Stimulated activated naive CD8-positive, alpha-beta T cell treated with anti-CD3 and anti-CD28 coated beads, Interleukin-15, Interleukin-2, amounts not matched to agents 100 ng/mL and 50 ng/mL, for 24 hours (primary cell): ENCODE results near the gene SLC16A10.
"Not testable (repeated sequence)": the region's sequence is repeated elsewhere in the genome, so short reads cannot be mapped to it uniquely, and the experiment has no call there.

Experiments
- H3K27ac Mint-ChIP-seq: one replicate; pipeline ENCODE4 v1.8.0; 2021; ENCODE audit warnings: mild to moderate bottlenecking, mixed read lengths
- H3K27me3 Mint-ChIP-seq: one replicate; pipeline ENCODE4 v1.8.0; 2021; ENCODE audit warnings: mixed read lengths
- H3K36me3 Mint-ChIP-seq: one replicate; pipeline ENCODE4 v1.8.0; 2021; ENCODE audit warnings: low read depth, mixed read lengths
- H3K4me1 Mint-ChIP-seq: one replicate; pipeline ENCODE4 v1.8.0; 2021; ENCODE audit warnings: low read depth, mixed read lengths
- H3K4me3 Mint-ChIP-seq: one replicate; pipeline ENCODE4 v1.8.0; 2021; ENCODE audit warnings: mild to moderate bottlenecking, mixed read lengths
- H3K9me3 Mint-ChIP-seq: one replicate; pipeline ENCODE4 v1.8.0; 2021; ENCODE audit warnings: mixed read lengths

SLC16A10 gene

DNA sequence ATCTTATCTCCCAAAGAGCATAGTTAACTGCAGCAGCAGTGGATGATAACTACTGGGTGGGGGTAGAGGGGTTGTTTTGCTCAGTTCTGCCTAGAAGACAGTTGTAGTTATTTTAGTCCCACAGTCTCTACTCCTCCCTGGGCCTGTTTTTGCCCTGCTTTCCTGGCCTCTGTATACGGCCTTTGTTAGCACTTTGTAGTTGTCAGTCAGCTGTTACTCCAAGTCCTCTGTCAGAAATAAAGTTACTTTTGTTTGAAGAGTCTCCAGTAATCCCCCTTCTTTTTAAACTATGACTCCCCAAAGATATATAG is 113.9 kb downstream of the SLC16A10 start:
- H3K9me3 Mint-ChIP-seq: no peaks in the 10 kb centered on the region
- H3K4me3 Mint-ChIP-seq: no peak overlapping the region
- no peaks in the 10 kb centered on the region for H3K27me3 Mint-ChIP-seq

GRCh38 chr6:111201764-111202163 is 114.5 kb downstream of the SLC16A10 start:
- no peaks in the 10 kb centered on the region for H3K27me3 Mint-ChIP-seq
- H3K9me3 Mint-ChIP-seq: no peaks in the 10 kb centered on the region
- H3K4me1 Mint-ChIP-seq: peaks cover 18% of the 10 kb centered on the region
- H3K27ac Mint-ChIP-seq: no peak overlapping the region
- no peak overlapping the region for H3K4me3 Mint-ChIP-seq
- H3K36me3 Mint-ChIP-seq: no peaks in the 10 kb centered on the region

More for the DNA sequence above, 113.9 kb downstream of the SLC16A10 start:
- Mint-ChIP-seq H3K4me1 (peaks cover 18% of the 10 kb centered on the region), H3K36me3 (no peaks in the 10 kb centered on the region), H3K27ac (no peak overlapping the region)

DNA sequence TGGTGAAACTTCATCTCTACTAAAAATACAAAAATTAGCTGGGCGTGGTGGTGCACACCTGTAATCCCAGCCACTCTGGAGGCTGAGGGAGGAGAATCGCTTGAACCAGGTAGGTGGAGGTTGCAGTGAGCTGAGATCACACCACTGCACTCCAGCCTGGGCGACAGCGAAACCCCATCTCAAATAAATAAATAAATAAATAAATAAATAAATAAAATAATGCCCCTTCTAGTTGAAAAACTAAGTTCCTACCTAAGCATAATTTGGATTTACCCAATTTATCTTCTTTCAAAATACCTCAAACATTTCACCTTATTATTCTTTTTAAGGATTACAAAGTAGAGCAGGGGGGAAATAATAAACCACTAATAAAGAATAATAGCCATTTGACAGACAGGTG is 116.2 kb downstream of the SLC16A10 start:
- H3K27ac Mint-ChIP-seq, H3K36me3 Mint-ChIP-seq, H3K9me3 Mint-ChIP-seq, H3K27me3 Mint-ChIP-seq, H3K4me3 Mint-ChIP-seq: not testable (repeated sequence)
- peaks cover 18% of the 10 kb centered on the region for H3K4me1 Mint-ChIP-seq

GRCh38 chr6:111204305-111204704 is 117.0 kb downstream of the SLC16A10 start:
- H3K27ac Mint-ChIP-seq: no peak overlapping the region
- no peaks in the 10 kb centered on the region for H3K9me3 Mint-ChIP-seq
- H3K27me3 Mint-ChIP-seq: no peaks in the 10 kb centered on the region
- H3K4me1 Mint-ChIP-seq: peaks cover 18% of the 10 kb centered on the region
- no peak overlapping the region for H3K4me3 Mint-ChIP-seq
- no peaks in the 10 kb centered on the region for H3K36me3 Mint-ChIP-seq

- no peaks in the 10 kb centered on the region for H3K36me3 Mint-ChIP-seq
Observed at GRCh38 chr6:111204881-111205280, 117.6 kb downstream of the SLC16A10 start.

DNA sequence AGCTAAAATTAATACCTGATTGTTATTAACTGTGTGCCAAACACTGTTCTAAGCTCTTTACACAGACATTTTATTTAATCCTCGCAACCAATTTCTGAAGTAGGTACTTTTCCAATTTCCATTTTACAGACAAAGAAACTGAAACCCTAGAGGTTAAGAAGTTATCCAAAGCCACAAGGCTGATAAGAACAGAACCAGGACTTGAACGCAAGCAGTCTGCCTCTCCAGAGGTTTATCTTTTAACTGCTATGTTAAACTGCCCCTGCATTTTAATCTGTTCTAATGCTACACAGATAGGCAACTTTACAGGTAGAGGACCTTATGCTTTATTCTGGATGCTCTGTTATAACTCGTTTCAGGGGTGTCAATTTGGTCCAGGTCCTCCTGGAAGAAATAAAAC is 118.2 kb downstream of the SLC16A10 start:
- H3K4me1 Mint-ChIP-seq: peaks cover 8% of the 10 kb centered on the region
- no peak overlapping the region for H3K4me3 Mint-ChIP-seq
- no peaks in the 10 kb centered on the region for H3K9me3 Mint-ChIP-seq
- H3K27ac Mint-ChIP-seq: no peak overlapping the region
- H3K36me3 Mint-ChIP-seq: no peaks in the 10 kb centered on the region
- H3K27me3 Mint-ChIP-seq: no peaks in the 10 kb centered on the region

More at GRCh38 chr6:111204881-111205280, 117.6 kb downstream of the SLC16A10 start:
- Mint-ChIP-seq H3K4me3 (no peak overlapping the region), H3K4me1 (peaks cover 15% of the 10 kb centered on the region), H3K9me3 (no peaks in the 10 kb centered on the region), H3K27me3 (no peaks in the 10 kb centered on the region), H3K27ac (no peak overlapping the region)

- H3K4me1 Mint-ChIP-seq: no peaks in the 10 kb centered on the region
- H3K9me3 Mint-ChIP-seq: no peaks in the 10 kb centered on the region
- no peaks in the 10 kb centered on the region for H3K27me3 Mint-ChIP-seq
- no peaks in the 10 kb centered on the region for H3K36me3 Mint-ChIP-seq
- no peak overlapping the region for H3K4me3 Mint-ChIP-seq
- H3K27ac Mint-ChIP-seq: no peak overlapping the region
Observed at GRCh38 chr6:111207141-111207858, 120.0 kb downstream of the SLC16A10 start.

GRCh38 chr6:111208933-111209332 is 121.6 kb downstream of the SLC16A10 start:
- no peaks in the 10 kb centered on the region for H3K4me1 Mint-ChIP-seq
- H3K36me3 Mint-ChIP-seq: no peaks in the 10 kb centered on the region
- H3K27ac Mint-ChIP-seq: no peak overlapping the region
- H3K4me3 Mint-ChIP-seq: no peak overlapping the region
- H3K9me3 Mint-ChIP-seq: no peaks in the 10 kb centered on the region
- H3K27me3 Mint-ChIP-seq: no peaks in the 10 kb centered on the region

GRCh38 chr6:111210194-111210728 is 123.0 kb downstream of the SLC16A10 start:
- Mint-ChIP-seq H3K4me1 (no peaks in the 10 kb centered on the region), H3K4me3 (no peak overlapping the region), H3K27me3 (no peaks in the 10 kb centered on the region), H3K27ac (no peak overlapping the region), H3K36me3 (no peaks in the 10 kb centered on the region), H3K9me3 (no peaks in the 10 kb centered on the region)

GRCh38 chr6:111211411-111212030 is 124.2 kb downstream of the SLC16A10 start:
- Mint-ChIP-seq H3K27ac (peak overlapping the region; percentile 5), H3K36me3 (no peaks in the 10 kb centered on the region), H3K4me1 (no peaks in the 10 kb centered on the region), H3K4me3 (no peak overlapping the region), H3K27me3 (no peaks in the 10 kb centered on the region), H3K9me3 (no peaks in the 10 kb centered on the region)

GRCh38 chr6:111212625-111213024 is 125.3 kb downstream of the SLC16A10 start:
- no peak overlapping the region for H3K4me3 Mint-ChIP-seq
- H3K36me3 Mint-ChIP-seq: no peaks in the 10 kb centered on the region
- no peaks in the 10 kb centered on the region for H3K4me1 Mint-ChIP-seq
- no peaks in the 10 kb centered on the region for H3K27me3 Mint-ChIP-seq
- H3K9me3 Mint-ChIP-seq: no peaks in the 10 kb centered on the region
- H3K27ac Mint-ChIP-seq: no peak overlapping the region

GRCh38 chr6:111215131-111215530 is 127.8 kb downstream of the SLC16A10 start:
- H3K4me3 Mint-ChIP-seq: no peak overlapping the region
- H3K36me3 Mint-ChIP-seq: no peaks in the 10 kb centered on the region
- no peaks in the 10 kb centered on the region for H3K27me3 Mint-ChIP-seq
- no peak overlapping the region for H3K27ac Mint-ChIP-seq
- no peaks in the 10 kb centered on the region for H3K9me3 Mint-ChIP-seq
- no peaks in the 10 kb centered on the region for H3K4me1 Mint-ChIP-seq

DNA sequence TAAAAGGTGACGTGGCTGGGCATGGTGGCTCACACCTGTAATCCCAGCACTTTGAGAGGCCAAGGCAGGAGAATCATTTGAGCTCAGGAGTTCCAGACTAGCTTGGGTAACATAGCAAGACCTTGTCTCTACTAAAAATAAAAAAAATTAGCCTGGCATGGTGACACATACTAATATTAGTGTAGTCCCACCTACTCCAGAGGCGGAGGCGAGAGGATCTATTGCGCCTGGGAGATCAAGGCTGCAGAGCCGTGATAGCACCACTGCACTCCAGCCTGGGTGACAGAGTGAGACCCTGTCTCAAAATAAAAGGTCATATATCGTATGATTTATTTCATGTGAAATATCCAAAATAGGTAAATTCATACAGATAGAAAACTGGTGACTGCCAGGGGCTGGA is 132.5 kb downstream of the SLC16A10 start:
- H3K36me3 Mint-ChIP-seq: no peaks in the 10 kb centered on the region
- no peaks in the 10 kb centered on the region for H3K9me3 Mint-ChIP-seq
- no peak overlapping the region for H3K4me3 Mint-ChIP-seq
- H3K4me1 Mint-ChIP-seq: peaks cover 11% of the 10 kb centered on the region
- H3K27me3 Mint-ChIP-seq: no peaks in the 10 kb centered on the region
- H3K27ac Mint-ChIP-seq: no peak overlapping the region

DNA sequence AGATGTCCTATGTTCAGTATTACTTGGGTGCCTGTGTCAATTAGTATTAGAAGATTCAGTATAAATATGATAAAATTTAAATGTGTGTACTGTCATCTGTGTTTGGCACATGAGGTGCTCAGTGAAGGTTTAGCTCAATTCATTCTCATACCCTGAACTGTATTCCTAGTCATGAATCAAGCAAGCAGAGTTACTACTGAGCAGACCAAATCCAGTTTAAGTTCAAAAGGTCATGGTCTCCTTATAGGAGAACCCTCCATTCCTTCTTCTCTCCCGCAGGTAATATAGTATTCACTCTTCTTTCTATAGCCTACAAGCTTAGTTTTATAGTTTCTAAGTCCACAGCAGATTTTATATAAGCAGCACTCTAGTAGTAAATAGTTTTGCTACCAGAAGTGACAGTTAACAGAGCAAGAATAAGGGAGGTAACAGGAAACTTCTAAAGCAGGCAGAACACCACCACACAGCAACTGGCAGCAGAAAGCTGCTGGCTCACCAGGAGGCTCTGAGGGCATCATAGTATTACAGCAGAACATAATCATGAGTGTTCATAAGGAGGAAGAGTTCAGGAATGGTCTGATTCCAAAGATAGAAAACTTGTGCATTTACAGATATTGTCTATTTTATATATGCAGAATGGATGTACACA is 133.2 kb downstream of the SLC16A10 start:
- Mint-ChIP-seq H3K4me3 (no peak overlapping the region), H3K4me1 (peaks cover 11% of the 10 kb centered on the region), H3K27ac (no peak overlapping the region), H3K27me3 (no peaks in the 10 kb centered on the region), H3K9me3 (no peaks in the 10 kb centered on the region), H3K36me3 (no peaks in the 10 kb centered on the region)

GRCh38 chr6:111221804-111222203 is 134.5 kb downstream of the SLC16A10 start:
- peaks cover 11% of the 10 kb centered on the region for H3K4me1 Mint-ChIP-seq
- no peaks in the 10 kb centered on the region for H3K27me3 Mint-ChIP-seq
- peak overlapping the region; percentile 10 for H3K27ac Mint-ChIP-seq
- no peak overlapping the region for H3K4me3 Mint-ChIP-seq
- H3K9me3 Mint-ChIP-seq: no peaks in the 10 kb centered on the region
- H3K36me3 Mint-ChIP-seq: no peaks in the 10 kb centered on the region
